Stimulated activated CD4-positive, alpha-beta T cell treated with anti-CD3 and anti-CD28 coated beads, Interleukin-2, amount 100 ng/mL, for 24 hours (primary cell): ENCODE measurements around the gene SCARB2.

Experiments used
- DNase-seq, 2 donors: peaks; one replicate each; pipeline ENCODE4 v3.0.0-alpha.2; 2020

Gene SCARB2

GRCh38 chr4:76197971-76198410 is 15.6 kb downstream of the SCARB2 start:
- peak in 1 of 2 donors; percentile 35 for DNase-seq

GRCh38 chr4:76197031-76197743 is 16.4 kb downstream of the SCARB2 start:
- no peak for DNase-seq

GRCh38 chr4:76196376-76196775 is 17.2 kb downstream of the SCARB2 start:
- DNase-seq = no peak

- DNase-seq = no peak
These were observed 18.3 kb downstream of the SCARB2 start for GRCh38 chr4:76195326-76195725.

- DNase-seq = no peak
These were observed 19.3 kb downstream of the SCARB2 start for GRCh38 chr4:76194325-76194724.

GRCh38 chr4:76192236-76192635 is 21.4 kb downstream of the SCARB2 start:
- no peak for DNase-seq

GRCh38 chr4:76188557-76188956 is 25.1 kb downstream of the SCARB2 start:
- no peak for DNase-seq

- DNase-seq = no peak
These were observed 25.5 kb downstream of the SCARB2 start for GRCh38 chr4:76188149-76188548.

GRCh38 chr4:76187152-76187551 is 26.5 kb downstream of the SCARB2 start:
- DNase-seq = no peak

- DNase-seq = no peak
These were observed 31.2 kb downstream of the SCARB2 start for GRCh38 chr4:76182463-76182862.

- peak; percentile 88 for DNase-seq
These were observed 34.0 kb downstream of the SCARB2 start for GRCh38 chr4:76179398-76180318.

GRCh38 chr4:76178296-76178695 is 35.3 kb downstream of the SCARB2 start:
- no peak for DNase-seq

GRCh38 chr4:76177709-76178108 is 35.9 kb downstream of the SCARB2 start:
- DNase-seq = no peak

- no peak for DNase-seq
These were observed 38.3 kb downstream of the SCARB2 start for GRCh38 chr4:76175336-76175735.

- DNase-seq = no peak
These were observed 39.4 kb downstream of the SCARB2 start for GRCh38 chr4:76174216-76174615.

- DNase-seq = no peak
These were observed 44.9 kb downstream of the SCARB2 start for GRCh38 chr4:76168688-76169087.

- no peak for DNase-seq
These were observed 47.1 kb downstream of the SCARB2 start for GRCh38 chr4:76166480-76166879.

GRCh38 chr4:76160355-76160754 is 53.3 kb downstream of the SCARB2 start:
- DNase-seq = no peak

GRCh38 chr4:76156635-76157034 is 57.0 kb downstream of the SCARB2 start:
- DNase-seq = no peak

- DNase-seq = no peak
These were observed 57.6 kb downstream of the SCARB2 start for GRCh38 chr4:76155979-76156378.

- no peak for DNase-seq
These were observed 60.3 kb downstream of the SCARB2 start for GRCh38 chr4:76153356-76153755.

GRCh38 chr4:76148142-76148865 is 65.3 kb downstream of the SCARB2 start, which contains the start of gene NUP54:
NUP54 (minus strand) TSS chr4:76148397; CDS start chr4:76148374, 23 bp downstream.
- peak; percentile 96 to 97 for DNase-seq
